Renal pelvis (tissue), 4 donors: ENCODE results near the gene FCN1. TPM values are rescaled to one million over a fixed set of nuclear protein-coding genes. Genes with fewer than 3 reads are reported as not detected.

Experiments
- DNase-seq: peaks from one replicate; pipeline ENCODE4 v3.0.0-alpha.2; 2013
- polyA plus RNA-seq, 3 donors: library from polyadenylated mRNA; unstranded; fragments of 120-200 nt; gene quantifications; one replicate each; pipeline ENCODE4 v1.2.1, GENCODE V29; 2013; ENCODE audit not compliant: insufficient read length in 3 of 3

The FCN1 gene
- polyA plus RNA-seq, 3 donors: 2.1 to 4.3 (median 3.6) TPM

DNA sequence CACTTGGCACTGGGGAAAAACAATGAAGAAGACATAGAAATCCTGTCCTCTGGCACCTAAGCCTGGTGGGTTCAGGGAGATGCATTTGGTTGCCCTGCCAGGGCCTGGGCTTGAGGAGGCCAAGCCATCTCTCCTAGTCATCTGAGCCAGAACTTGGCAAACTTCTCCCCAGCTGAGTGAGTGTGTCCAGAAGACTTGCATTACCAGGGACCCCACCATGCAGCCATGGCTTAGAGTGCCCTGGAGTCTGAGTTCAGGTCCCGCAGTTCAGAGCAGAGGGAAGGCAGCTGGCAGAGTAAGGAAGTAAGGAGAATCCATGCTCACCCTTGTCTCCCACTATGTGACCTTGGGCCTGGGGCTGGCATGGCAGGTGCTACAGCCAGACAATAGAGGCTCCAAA is 37.4 kb upstream of the FCN1 start:
- no peak for DNase-seq

DNA sequence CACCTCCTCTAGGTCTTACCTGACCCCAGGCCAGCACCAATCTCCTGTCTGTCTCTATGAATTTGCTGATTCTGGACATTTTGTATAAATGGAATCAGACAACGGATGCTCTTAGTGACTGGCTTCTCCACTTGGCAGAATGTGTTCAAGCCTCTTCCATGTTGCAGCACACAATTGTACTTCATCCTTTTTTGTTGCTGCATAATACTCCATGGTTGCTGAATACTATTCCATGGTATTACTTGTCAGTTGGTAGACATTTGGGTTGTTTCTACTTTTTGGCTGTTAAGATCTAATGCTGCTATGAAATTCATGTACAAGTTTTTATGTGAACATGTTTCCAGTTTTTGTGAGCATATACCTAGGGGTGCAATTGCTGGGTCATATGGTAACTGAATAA is 34.3 kb upstream of the FCN1 start:
- no peak for DNase-seq

DNA sequence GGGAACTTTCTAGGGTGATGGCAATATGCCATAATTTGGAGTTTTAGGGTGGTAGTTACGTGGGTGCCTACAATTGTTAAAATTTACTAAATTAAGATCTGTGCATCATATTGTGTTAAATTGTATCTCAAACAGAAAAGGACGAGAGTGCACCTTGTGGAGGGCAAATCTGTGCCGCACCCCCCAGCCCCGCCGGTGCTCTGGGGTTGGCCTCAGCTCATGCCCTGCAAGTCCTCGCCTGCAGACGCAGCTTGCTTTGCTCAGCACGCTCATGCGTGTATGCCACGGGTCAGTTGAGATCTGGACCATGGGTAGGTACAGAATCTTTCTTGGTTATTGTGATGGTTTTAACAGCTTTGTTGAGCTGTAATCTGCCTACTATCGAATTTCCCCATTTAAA is 33.7 kb upstream of the FCN1 start:
- DNase-seq: no peak

DNA sequence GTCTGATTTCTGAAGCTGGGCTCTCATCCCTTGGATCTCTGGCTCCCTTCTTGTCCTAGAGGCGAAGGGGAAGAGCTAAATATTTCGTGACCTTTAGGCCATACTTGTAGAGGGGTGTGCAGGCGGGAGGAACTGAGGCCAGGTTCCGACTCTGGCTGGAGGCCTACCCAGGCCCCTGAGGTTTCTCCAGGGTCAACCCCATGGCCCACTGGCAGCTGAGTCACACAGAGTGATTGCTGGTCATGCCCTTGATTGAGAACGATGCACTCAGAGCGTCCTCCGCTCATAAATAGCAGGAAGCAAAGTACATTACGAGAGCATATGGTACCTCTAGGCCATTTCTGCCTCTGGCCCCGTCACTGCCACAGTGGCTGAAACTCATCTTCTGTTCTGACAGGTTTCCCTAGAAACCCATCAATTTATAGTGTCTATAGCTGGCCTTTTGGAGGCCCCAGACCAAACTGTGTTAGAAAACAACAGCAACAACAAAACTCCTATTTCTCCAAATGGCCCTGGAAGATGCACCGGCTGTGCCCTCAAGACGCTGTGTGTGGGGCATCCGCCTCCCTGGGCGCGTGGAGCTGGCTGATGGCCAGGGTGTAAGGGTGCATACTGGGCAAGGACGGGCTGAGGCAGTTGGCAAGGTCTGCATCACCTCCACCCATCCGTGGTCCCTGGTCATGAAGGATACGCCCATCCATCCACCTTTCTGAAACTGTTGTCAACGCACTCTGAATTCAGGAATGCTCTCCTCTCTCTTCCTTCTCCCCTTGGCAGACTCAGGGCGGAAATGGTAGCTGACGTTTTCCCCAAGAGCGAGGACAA is 32.9 kb upstream of the FCN1 start:
- DNase-seq: no peak

DNA sequence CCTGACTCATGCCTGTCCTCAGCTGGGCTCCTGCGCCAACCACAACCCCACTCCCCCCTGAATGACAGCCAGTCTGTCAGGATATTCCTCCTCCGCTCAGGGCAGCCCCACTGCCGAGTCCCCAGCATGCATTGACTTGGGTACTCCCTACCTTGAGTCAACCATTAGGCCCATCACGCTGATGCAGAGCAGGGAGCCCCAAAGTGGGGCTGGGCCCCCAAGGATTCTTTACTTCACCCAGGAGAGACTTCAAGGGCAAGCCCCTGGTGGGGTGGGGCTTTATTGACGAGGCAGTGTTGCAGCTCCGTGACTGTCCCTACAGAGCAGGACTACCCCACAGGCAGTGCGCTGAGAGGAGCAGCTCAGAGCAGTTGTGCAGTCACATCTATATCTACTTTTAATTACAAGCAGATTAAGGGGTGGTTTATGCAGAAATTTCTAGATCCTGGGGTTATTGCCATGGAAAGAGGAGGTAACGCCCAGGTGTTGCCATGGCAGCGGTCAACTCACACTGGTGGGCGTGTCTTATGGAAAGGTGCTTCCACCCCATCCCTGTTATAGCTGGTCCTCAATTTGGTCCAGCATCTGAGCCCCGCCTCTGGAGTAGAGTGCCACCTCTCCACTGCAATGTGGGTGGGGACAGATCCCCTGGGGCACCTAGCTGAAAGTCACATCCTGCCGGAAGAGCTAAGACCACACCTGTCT is 32.1 kb upstream of the FCN1 start:
- DNase-seq: no peak

DNA sequence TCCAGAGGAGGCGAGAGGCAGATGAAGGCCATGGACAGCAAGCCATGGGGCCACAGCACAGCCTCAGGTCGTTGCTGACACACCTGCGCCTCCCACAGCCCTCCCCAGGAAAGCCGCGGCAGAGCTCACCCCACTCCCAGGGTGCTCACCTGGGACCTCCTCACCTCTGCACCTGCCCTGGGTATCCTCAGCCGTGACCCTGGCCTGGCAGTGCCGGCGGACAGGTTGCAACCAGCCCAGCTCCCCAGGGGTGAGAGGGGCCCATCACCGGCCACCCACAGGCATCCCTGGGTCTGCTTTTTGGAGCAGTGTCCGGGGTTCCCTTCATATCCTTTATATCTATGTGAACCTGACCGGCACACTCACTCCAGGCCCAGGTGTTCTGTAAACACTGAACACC is 30.4 kb upstream of the FCN1 start:
- DNase-seq: no peak

DNA sequence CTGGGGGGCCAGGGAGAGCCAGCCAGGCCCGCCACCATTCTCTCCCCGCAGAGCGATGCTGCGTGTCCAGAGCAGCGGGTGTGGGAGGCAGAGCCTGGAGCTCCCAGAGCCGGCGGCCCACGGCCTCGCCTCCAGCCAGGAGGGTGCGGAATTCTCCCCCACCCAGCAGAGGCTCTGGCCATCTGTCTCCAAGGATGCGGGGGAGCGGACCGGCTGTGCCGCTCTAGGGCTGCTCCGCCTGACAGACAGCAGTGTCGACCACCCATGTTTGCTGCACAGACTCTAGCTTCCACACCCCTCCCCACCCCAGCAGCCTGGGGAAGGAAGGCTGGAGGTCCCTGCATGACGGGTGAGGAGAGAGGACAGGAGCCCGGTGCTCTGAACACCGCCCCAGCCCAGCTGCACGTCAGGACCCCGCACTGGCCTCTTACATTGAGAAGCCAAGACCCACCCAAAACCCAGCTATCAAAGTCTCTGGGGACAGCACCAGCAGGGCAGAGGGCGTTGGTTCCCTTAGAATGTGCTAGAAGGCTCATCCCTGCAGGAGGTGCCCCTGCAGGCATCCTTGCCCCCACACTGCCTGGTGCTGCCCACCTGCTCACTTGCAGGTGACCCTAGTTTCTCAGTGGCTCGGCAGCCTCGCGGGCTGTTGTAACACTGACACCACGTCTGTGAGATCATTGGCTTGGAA is 29.7 kb upstream of the FCN1 start:
- peak; percentile 39 for DNase-seq

DNA sequence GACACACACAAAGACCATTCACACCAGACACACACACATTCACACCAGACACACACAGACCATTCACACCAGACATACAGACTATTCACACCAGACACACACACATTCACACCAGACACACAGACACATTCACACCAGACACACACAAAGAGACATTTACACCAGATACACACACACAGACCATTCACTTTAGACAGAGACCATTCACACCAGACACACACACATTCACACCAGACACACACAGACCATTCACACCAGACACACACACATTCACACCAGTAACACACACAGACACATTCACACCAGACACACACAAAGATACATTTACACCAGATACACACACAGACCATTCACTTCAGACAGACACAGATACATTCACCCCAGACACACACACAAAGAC is 29.0 kb upstream of the FCN1 start:
- no peak for DNase-seq

DNA sequence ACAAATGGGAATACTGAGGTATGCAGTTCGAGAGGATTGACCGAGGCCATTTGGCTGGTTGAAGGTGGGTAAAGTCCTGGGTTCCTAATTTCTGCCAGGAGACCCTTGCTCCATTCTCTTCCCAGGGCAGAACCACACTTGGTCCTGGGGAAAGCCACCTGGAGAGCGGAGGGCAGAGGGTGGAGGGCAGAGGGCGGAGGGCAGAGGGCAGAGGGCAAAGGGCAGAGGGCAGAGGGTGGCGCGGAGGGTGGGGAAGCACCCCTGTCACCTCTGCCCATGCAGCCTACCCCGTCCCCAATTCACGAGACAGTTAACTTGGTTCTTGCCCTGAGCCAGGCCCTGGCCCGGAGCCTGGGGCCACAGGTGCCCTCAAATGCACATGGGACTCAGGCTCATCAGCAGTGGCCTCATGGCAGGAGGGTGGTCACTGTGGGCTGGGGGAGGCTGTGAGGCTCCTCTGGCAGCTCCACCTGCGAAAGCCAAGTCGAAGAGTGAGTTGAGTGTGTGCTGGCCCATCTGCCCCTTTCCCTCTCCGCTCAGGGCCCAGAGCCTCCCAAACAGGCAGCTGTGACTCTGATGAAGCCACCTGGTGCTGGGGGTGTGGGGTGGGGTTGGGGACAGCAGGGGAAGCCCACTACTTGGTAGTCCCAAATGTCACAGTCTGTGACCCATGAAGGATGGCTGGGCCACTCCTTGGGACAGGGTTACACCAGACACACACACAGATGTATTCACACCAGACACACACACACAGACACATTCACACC is 28.0 kb upstream of the FCN1 start:
- no peak for DNase-seq

DNA sequence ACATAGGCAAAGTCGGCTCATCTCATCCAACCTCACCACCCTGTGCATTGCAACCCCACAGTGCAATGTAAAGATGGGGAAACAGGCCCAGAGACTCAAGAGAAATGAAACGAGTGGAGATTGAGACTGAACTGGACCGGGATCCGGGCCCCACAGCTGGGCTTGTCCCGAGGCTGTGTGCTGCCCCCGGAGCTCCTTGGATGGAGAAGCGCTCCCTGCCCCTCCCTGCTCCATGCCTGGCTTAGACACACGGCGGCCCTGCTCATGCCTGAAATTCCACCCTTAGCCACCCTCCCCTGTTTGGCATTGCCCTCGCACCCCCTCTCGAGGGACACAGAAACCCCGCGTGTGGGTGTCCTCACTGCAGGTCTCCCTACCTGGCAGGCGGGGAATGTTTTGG is 27.2 kb upstream of the FCN1 start:
- no peak for DNase-seq

DNA sequence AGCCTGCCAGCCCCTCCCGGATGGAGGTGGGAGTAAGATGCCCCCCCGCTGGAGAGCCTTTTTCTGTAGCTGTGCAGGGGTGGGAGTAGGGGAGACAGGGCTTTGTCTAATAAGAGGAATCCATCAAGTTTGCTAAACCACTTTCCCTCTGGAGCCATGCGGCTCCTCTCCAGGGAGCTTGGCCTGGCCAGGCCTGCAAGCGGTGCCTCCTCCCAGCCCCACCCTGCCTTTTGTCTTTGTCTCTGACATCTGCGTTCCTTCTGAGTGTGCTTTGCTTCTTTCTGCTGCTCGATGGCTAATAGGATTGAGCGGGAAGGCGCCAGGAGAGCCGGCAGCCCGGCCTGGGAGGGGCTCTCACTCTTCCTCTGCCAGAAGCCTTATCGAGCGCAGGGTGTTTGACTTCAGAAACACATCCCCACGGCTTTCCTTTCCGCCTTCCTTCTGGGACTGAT is 26.7 kb upstream of the FCN1 start:
- DNase-seq: peak; percentile 28

DNA sequence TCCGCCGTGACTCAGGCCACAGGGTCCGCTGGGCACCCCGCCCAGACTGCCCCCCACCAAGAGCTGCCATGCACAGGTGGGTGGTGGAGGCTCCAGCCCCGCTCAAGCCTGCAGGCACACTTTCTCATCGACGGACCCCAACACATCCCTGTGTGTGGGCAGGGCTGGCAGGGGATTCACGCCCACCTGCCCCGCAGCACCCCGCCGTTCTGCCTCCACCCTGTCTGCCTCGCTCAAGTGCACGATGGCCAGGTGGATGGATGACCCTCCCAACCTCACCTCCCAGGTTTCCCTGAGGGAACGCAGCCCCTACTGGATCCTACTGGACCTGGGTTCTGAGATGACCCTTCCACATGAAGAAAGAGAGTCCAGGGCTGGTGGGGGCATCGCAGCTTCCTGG is 26.1 kb upstream of the FCN1 start:
- no peak for DNase-seq

DNA sequence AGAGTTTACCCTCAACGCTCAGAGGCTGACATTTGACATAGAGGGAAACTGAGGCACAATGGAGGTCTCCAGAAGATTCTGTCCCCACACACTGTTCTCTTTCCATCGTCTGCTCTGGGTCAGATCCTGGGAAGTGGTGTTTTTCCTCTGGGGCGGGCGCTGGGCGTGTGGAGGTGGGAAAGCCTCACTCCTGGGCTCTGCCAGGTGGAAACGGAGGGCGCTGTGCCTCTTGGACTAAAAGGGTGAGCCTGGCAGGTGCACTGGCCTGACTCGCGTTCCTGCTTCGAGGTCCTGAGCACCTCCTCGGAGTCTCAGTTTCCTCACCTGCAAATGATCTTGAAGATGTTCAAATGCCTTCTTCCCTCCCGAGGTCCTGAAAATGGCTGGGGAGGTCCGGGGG is 25.7 kb upstream of the FCN1 start:
- DNase-seq: no peak

DNA sequence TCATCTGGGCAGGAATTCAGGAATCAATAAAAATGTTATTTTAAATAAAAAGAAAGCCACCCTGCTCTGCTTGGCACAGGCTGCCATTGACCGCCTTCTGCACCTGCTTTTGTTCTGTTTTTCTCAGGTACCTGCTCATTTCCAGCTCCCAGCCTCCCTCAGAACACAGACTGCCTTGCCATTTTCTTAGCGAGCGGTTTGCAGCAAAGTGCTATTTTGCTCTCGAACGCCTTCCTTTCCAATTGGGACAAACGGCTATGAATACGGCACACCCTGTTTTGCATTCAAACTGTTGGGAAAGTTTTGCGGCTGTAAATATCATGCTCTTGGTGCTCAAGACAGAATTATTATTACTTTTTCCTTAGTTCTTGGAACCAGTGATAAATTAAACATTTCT is 25.1 kb upstream of the FCN1 start:
- no peak for DNase-seq

DNA sequence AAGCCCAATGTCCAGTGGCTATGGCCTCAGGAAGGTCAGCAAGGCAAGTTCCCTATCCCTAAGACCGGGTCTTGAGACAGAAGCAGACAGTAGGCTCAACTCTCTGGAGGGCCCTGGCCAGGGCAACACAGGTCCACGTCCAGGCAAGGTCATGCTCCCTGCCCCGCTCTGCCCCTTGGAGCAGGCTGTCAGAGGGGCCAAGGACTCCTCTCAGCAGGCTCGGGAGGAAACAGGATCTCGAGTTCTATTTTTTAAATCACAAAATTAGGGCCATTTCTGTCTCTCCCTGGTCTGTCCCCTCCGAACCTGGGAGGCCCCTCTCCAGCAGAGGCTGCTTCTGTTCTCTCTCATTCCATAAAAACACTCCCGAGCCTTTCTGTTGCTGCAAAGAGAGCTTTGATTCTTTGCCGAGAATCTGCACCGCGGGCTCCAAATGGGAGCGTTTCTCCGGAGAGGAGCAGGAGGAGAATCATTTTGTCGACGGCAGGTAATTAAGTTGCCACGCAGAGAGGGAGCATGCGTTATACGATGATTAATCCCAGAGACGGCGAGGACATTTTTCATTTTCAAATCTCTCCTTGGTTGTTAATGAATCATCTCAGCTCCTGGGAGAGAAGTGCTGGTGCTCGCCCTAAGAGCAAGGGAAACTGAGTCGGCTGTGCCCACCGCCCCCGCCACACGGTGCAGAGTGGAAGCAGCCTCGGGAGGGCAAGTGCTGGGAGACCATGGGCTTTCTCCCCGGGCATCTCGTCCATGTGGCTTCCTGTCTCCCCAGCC is 24.5 kb upstream of the FCN1 start:
- no peak for DNase-seq

DNA sequence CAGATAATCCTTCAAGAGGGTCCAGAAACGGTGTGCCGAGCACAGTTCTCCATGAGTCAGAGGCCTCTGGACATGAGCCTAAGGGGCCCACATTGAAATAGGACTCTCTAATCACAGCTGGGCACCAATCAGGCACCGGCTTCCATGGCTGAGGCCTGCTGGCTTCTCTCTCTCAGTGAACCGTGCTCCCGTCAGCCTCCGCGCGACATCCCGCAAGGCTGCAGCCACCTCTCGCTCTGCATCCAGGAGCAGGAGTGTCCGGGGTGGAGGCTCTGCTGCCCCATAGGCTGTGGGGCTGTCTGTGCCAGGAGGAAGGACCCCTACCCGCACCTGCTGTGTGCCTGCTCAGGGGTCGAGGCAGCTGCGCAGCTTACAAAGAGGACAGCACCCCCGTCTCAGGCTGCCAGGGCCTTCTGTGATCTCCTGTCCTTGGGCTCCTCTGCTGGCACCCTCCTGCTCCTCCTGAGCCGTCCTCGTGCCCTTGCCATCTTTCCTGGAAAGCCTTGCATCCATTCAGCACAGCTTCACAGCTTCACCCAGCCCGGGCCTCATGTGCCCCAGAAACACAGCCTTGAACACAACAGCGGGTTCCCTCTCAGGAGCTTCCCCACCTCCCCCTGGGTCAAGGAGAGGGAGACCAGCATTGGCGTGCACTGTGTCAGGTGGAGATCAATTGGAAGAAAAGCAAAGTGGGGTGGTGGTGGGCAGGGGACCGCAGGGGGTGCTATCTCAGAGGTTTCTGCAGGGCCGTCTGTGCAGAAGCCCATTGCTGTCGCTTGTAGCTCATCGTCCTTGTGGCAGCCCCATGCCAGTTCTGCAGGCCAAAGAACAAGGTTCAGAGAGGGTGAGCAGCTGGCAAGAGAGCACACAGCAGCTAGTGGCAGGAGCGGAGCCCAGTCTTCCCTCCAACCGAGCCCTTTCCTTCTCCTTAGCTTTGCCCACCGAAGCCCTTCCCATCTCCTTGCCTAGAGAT is 22.8 kb upstream of the FCN1 start:
- DNase-seq: no peak

DNA sequence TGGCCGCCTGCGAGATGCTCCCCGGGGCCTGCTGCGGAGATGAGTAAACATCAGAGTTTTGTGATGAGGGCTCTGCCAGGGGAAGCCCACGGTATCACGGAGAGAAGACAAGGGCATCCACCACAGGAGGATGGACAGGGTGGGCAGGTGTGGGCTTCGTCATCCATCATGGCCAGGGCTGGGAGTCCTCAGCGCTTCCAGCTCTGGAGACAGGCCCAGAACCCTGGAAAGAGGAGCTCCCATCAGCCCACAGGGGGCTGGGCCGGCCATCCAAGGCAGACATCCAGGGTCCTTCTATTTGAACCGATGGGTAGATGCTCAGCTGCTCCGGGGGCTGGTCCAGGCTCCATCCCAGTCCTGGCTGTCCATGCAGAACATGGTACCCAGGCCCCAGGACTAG is 22.1 kb upstream of the FCN1 start:
- no peak for DNase-seq

DNA sequence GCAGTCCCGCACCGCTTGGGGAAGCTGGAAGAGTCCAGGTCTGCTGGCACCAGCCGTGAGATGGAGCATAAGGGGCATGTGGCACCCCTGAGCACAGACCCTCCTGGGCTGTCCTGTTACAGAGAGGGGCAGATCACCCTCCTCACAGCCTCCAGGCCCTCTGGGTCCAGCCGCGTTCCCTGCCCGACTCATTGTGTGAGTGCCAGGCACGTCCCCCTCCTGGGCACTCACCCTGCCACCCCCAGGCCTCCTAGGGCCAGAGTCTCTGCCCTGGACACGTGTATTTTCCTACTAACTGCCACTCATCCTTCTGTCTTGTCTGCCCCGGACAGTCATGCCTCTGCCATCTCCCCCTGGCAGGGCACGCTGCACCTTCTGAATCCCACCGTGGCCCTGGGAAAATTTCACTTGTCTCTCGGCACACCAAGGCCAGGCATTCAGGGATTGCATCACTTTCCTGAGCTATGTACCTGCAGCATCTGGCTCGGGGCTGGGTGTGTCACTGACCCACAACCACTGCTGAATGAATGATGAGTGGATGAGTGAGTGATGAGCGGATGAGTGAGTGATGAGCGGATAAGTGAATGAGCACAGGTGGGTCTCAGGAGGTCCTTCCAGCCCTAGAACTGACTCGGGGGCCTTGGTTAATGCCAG is 21.5 kb upstream of the FCN1 start:
- DNase-seq: no peak

DNA sequence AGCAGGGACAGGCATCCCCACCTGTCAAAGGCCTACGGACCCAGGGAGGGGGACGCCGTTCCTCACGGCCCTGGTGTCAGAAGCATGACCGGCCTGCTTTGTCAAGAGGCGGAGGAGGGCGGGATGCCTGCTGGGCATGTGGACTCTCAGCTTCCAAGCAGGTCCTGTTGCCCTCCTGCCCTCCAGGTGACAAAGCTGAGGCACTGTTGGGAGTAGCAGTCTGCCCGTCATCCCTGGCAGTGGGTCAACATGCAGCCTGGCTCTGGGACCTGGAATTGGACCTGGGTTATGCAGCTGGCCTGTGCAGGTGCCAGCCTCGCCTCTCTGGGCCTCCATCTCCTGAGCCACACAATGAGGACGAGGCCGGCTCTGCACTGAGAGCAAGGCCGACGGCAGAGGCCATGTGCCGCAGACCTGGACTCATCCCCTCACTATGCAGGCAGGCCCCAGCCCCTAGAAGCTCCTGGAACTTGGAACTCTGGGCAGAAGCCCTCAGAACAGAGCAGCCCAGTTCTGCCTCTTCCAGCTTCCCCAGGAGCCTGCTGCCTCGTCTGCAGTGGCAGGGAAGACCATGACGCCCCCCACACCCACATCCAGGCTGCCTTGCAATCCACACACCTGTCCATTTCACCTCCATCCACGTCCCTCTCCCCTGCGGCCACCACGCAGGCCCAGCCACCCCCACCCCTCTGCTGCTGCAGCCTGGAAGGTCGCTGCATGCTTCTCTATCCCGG is 20.8 kb upstream of the FCN1 start:
- no peak for DNase-seq
